Superior temporal gyrus (tissue), 1 donor: ENCODE data around the gene CCR5AS.
"Not testable (repeated sequence)": the region's sequence is repeated elsewhere in the genome, so short reads cannot be mapped to it uniquely, and the experiment has no call there.

ENCODE experiments used
- DNase-seq: peaks from one replicate; pipeline ENCODE4 v3.0.0-alpha.2; 2016; ENCODE audit errors: extremely low spot score

Gene CCR5AS

DNA sequence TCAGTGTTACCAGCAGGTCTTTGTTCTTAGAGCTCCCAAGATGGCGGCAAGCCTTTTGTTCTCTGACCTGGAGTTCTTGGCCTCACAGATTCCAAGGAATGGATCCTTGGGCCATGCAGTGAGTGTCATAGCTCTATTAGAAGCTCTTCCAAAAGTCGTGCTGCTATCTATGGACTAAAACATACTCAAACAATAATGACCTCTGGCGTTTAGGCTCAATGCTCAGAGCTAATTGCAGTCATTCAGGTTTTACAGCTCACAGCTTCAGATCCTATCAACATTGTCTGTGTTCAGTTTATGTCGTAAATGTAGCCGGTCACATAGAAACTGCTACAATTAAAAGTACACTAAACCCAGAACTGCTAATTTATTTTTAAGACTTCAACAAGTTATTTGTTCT is 22.4 kb upstream of the CCR5AS start:
- DNase-seq, result no peak

- DNase-seq, result no peak
These were observed 21.3 kb upstream of the CCR5AS start for GRCh38 chr3:46427916-46428833.

DNA sequence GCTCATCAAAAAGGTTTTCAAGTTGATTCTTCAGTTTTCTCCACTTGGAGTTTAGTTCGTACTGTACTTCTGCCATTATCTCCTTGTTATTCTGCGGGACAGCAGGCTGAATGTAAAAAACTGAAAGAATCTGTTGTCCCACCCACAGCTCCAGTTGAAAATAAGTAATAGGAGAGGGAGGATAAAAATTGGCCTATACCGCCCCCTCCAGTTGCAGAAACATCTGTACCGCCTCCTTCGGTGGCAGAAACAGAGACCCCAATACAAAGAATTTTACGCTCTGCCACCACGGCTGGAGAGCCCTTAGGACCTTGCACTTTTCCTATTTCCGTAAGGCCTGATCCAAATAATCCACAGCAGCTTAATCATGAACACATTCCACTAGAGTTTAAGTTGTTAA is 20.5 kb upstream of the CCR5AS start:
- not testable (repeated sequence) for DNase-seq

- DNase-seq, result not testable (repeated sequence)
These were observed 19.6 kb upstream of the CCR5AS start for GRCh38 chr3:46426476-46426875.

DNA sequence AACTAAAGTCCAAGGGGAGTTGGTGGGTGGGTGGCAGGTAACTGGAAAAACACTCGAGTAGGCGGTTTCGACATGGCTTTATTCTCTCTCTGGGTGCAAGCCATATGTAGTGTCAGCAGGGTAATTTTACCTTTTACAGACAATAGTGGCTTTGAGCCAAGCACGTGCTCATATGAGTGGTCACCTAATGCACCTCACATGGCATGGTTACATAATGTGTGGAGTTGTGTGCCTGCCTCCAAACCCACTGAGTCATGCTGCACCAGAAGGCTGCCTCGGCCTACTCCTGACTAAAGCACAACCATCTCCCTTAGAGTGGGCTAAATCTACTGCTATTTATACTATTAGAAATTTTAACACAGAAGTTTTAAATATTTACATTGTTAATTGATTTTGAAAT is 16.7 kb upstream of the CCR5AS start:
- DNase-seq, result peak; percentile 36

GRCh38 chr3:46422617-46423016 is 15.8 kb upstream of the CCR5AS start:
- no peak for DNase-seq

DNA sequence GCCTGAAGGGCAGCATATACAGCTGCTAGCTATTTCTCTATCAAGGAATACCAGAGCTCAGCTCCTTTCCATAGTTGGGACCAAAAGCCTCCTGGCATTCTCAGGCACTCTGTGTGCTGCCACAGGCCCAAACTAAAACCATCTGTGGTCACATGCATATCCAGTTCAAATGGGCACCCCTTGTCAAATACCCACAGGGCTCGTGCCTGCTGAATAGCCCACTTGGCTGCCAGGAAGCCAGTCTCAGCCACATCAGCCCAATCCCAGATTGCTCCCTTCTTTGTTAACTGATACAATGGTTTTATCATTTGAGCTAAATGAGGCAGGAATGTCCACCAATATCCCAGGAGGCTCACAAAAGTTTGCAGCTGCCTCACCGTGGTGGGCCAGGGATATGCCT is 14.1 kb upstream of the CCR5AS start:
- DNase-seq, result no peak

- DNase-seq, result no peak
These were observed 12.9 kb upstream of the CCR5AS start for GRCh38 chr3:46419816-46420215.

GRCh38 chr3:46417841-46418611 is 11.2 kb upstream of the CCR5AS start:
- DNase-seq, result no peak

DNA sequence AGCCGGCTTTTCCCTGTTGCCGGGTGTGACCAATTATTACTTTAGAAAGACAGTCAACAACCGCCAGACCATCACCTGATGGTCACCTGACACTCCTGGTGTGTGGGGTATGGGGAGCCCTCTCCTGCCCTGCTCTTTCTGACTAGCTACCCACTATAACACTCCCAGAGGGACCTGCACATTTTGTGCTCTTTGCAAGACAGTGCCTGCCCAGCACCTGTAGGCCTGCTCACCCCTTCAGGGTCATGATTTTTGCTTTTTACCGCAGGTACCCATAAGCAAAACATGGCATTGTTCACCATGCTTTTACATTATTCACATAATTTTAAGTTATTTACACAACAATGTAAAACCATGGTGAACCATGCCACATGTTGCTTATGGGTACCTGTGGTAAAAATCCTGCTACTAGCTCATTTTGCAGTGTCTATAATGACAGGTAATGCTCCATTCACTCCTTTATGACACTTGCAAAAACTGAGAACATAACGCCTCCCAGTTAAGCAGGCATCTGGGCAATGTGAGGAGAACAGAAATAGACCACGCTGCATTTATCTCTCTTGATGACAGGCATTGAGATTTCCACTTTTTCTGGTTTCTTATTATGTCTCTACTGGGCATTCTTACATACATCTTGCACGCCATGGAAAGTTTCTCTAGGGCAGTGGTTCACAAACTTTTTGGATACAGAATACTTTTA is 10.1 kb upstream of the CCR5AS start:
- DNase-seq, result no peak

GRCh38 chr3:46416125-46416810 is 9.4 kb upstream of the CCR5AS start:
- DNase-seq, result no peak

GRCh38 chr3:46414739-46415138 is 7.9 kb upstream of the CCR5AS start:
- no peak for DNase-seq

DNA sequence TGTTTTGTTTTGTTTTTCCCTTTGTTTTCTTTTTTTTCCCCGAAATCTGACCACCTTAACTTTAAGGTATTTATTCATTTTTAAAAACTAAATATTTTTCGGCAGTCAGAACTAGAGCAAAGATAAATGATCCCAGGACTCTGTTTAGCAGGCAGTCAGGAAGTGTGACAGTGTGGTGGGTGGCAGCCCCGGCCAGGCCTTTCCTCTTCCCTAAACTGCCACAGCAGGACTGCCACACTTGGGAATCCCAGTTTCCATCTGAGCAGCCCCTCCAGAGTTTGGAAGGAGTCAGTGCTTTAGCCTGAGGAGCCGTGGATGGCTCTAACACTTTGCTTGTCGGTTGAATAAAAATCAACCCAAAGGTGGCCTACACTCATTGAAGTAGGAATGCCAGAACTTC is 7.1 kb upstream of the CCR5AS start:
- DNase-seq, result no peak

DNA sequence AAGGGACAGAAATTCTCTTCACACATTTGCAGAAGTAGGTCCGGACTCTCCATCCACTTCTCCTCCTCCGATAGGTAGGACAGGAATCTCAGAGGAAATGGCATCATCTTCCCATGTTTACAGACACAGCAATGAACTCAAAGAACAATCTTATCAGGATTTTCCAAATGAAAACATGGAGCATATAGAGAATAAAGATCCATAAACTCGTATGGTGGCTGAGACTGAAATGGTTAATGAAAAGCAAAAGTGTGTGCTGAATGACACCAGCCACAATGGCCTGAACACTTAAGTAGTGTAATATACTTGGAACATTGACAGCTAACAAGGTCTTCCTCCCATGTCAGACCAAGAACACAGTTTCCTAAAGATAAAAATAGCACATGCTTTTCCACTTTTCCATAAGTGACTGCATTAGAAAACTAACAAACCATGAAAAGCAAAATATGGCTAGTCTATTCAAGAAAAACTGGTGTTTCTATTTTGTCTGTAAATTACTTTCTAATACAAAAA is 6.0 kb upstream of the CCR5AS start:
- no peak for DNase-seq

DNA sequence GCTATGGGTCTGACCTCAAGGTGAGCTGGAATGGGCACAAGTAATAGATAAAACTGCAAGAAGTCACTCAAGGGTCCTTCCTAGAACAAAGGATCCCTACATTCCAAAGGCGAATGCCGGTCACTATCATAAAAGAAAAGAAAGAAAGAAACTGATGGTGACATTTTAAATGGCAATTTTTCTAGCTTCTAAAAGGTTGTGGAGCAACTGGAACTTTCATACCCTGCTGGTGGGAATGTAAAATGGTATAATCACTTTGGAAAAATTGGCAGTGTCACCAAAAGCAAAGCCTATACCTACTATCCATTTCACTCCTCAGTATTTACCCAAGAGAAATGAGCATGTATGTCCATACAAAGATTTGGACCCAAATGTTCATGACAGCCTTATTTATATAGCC is 4.4 kb upstream of the CCR5AS start:
- DNase-seq, result no peak

DNA sequence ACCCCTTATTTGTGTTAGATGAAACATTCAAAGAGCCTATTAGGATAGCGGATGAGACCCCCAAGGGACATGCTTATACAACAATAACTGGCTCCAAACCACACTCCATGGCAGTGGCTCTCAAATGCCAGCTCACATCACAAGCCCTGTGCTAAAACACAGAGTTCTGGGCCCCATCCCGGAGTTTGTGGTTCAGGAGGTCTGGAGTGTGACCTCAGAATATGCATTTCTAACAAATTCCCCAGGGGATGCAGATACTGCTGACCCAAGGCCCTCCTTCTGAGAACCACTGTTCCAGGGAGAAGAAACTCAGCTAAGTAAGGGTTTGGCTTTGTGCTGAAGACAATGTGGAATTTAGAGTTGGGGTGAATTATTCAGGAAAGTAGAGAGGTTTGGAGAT is 3.8 kb upstream of the CCR5AS start:
- no peak for DNase-seq

GRCh38 chr3:46409739-46410489 is 3.0 kb upstream of the CCR5AS start:
- DNase-seq, result peak; percentile 29

DNA sequence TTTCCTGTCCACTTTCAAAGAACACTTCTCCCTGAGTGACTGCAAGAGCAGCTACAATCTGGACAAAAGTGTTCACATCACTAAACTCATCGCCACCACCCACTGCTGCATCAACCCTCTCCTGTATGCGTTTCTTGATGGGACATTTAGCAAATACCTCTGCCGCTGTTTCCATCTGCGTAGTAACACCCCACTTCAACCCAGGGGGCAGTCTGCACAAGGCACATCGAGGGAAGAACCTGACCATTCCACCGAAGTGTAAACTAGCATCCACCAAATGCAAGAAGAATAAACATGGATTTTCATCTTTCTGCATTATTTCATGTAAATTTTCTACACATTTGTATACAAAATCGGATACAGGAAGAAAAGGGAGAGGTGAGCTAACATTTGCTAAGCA is 2.0 kb upstream of the CCR5AS start:
- DNase-seq, result no peak

- peak; percentile 36 for DNase-seq
These were observed 1.1 kb upstream of the CCR5AS start for GRCh38 chr3:46407970-46408369.

DNA sequence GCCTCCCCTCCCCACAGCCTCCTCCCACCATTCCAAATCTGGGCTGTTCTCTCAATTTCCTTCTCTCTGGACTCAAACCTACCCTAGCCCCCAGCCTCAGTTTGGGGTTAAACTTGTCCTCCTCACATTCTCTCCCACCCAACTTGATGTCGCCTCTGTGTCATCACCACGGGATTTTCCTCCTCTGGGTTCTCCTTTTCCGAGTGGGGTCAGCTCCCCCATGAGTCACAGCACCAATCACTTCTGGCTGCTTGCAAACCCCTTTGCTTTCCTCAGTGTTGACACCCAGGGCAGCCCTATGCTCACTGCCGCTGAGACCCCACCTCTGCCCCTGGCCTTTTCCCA is 451 bp downstream of the CCR5AS start:
- no peak for DNase-seq
